Globus pallidus (tissue), 1 donor: ENCODE measurements around the gene MGMT.

Experiments
- DNase-seq: peaks from one replicate; pipeline ENCODE4 v3.0.0-alpha.2; 2015; ENCODE audit warnings: low spot score

Gene MGMT

DNA sequence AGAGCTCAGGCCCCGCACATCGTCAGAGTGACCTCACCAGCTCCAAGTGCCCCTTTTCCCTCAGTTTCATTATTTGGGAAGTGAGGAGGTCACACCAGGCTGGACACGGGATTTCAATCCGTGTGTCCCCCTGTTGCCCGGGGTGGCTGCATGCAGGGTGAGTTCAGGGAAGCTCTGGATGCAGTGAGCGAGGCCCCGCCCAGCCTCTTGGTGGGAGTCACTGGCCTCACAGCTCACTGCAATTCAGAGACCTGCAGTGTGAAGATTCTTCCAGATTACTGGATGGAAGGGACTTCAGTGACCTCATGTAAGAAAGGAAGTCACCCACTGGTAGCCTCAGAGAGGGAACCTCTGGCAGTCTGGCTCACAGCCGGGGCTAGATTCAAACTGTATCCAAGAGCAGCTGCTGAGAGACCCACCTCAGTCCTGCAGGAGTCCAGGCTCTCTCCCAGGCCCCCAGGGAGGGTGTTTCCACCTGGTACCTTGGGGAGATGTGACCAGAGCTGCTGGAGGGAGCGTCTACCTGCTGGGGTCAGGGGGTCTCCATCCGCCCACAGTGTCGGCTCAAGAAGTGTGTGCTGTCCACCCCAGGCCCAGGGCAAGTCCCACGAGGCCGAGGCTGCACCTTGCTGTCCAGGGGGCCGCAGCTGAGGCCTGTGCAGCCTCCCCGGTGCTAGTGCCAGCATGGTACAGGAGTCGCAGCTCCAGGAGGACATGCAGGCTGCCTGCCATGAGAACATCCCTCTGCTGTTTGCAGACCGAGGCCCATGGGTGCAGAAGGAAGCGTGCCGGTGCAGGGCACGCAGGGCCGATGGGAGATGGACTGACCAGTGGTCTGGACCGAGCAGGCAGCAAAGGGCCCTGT, 54.4 kb downstream of the MGMT start:
- DNase-seq, result no peak

GRCh38 chr10:129522041-129522585, 55.1 kb downstream of the MGMT start:
- DNase-seq, result no peak

- no peak for DNase-seq
Observed at GRCh38 chr10:129523031-129523722, 56.1 kb downstream of the MGMT start.

GRCh38 chr10:129523723-129524316, 56.8 kb downstream of the MGMT start:
- DNase-seq, result no peak

DNA sequence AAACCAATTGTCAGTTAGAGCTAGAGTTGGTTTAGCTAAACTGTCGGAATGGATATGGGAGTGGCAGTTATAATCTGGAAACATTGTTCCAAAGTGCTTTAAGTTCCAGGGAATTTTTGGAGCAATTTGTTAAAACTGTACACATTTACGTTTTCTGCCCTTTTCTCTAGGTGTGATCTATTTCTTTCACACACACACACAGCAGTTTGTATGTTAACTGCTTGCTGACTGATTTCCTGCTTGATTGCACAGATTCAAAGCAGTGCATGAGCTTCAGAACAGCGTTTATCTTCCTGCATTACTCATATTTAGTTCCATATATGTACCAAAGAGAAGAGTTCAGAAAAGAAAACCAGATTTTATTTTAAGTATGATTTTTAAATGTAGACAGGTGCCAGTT, 57.9 kb downstream of the MGMT start:
- DNase-seq, result no peak

GRCh38 chr10:129525401-129525801, 58.4 kb downstream of the MGMT start:
- no peak for DNase-seq

- DNase-seq, result no peak
Observed at GRCh38 chr10:129526943-129527342, 59.9 kb downstream of the MGMT start.

DNA sequence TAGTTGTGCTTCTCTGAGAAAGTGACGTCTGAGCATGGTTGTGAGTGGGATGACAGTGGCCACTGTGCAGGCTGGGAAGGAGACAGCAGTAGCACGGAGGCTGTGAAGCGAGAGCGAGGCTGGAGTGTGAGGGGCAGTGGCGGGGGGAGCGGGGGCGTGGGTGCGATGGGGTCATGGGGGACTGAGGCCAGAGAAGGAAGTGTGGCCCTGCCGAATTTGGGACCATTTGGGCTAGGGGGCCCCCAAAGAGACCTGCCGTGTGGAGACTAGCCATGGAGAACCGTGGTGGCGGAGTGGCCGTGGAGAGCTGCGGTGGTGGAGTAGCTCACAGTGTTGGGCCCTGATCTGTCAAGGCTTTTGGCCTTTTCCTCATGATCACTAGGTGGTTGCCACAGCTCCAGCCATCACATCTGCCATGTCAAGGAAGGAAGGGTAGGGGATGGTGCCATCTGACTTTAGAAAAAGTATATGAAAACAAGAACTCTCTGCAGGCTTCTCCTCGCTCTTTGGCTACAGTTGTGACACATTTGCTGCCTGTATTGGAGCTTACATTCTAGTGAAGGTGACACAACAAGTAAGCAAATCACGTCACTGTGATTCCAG, 61.4 kb downstream of the MGMT start:
- no peak for DNase-seq

GRCh38 chr10:129530581-129530980, 63.5 kb downstream of the MGMT start:
- no peak for DNase-seq

GRCh38 chr10:129531195-129531968, 64.3 kb downstream of the MGMT start:
- DNase-seq, result no peak

DNA sequence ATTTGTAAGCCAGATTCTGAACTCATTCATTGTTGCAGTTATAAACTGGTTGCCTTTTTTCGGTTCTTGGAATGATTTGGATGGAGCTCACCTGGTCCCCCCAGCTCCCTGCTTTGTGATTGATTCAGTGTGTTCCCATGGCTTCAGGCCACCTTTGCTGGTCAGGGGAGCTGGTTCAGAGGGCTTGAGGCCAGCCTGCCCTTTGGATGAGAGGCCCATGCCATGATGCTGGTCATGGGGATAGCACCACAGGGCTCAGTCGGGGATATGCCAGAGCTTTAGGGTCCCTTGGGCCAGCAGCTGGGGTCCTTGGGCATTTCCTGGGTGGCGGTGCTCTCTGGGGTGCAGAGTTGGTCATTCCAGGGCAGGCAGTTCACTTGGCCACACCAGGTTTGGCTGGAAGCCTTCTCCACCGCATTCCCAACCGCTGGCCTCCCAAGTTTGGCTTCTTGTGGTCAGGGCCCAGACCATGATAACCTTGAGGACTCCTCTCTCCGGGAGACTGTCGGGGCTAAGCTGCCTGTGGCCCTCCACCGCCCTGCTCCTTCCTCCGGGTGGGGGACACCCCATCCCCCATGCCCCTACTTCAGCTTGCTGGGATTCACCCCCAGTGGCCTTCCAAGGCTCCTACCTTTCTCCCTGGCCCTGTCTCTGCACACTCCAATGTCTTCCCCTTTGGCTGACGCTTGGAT, 65.1 kb downstream of the MGMT start:
- DNase-seq, result no peak

GRCh38 chr10:129532838-129533237, 65.8 kb downstream of the MGMT start:
- no peak for DNase-seq

DNA sequence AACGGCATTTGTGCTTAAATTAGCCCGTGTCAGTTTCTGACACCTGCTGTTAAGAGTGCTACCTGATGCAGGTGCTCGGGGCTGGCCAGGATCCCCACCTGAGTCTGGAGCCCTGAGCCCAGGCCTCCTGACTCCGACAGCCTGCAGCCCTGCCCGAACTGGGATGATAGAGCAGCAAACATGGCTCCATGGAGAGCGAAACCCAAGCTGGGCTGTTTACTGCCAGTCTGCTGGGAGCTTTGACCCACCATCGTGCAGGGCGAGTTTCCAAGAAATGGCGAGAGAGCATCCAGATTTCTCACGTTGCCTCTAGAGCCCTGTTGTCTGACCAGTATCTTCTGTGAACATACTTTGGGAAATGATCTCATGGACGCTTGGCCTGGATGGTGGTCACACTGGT, 66.2 kb downstream of the MGMT start:
- DNase-seq, result no peak

DNA sequence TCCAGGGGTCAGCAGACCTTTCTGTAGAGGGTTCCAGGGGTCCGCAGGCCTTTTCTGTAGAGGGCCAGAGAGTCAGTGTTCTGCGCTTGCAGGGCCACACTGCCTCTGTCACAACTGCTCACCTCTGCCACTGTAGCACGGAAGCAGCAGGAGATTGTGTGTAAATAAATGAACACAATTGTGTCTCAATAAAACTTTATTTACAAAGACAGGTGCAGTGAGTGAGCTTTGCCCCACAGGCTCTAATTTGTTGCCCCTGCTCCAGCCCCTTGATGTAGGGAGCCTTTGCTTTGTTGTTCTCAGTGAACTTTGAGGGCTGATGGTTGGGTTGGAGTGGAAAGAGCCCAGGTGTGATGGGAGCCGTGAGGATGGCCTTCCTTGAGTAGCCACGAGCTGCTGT, 67.8 kb downstream of the MGMT start:
- DNase-seq, result no peak

- DNase-seq, result no peak
Observed at GRCh38 chr10:129536336-129536735, 69.3 kb downstream of the MGMT start.

- DNase-seq, result no peak
Observed at GRCh38 chr10:129537151-129537550, 70.1 kb downstream of the MGMT start.

DNA sequence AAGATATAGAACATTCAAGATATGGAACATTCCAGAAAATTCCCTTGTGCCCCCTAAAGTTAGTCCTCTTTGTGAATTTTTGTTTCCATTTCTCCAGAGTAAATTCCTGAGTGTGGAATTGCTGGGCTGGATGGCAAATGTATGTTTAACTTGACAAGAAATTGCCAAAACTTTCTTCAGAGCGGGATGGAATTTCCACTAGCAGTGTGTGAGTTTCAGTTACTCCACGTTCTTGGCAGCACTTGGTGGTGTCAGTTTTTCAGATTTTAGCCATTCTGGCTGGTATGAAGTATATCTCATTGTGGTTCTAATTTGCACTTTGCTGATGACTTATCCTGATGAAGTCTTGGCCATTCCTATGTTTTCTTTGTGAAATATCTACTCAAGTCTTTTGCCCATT, 71.2 kb downstream of the MGMT start:
- no peak for DNase-seq

- no peak for DNase-seq
Observed at GRCh38 chr10:129541200-129541599, 74.2 kb downstream of the MGMT start.

GRCh38 chr10:129541748-129542487, 74.9 kb downstream of the MGMT start:
- DNase-seq, result no peak

DNA sequence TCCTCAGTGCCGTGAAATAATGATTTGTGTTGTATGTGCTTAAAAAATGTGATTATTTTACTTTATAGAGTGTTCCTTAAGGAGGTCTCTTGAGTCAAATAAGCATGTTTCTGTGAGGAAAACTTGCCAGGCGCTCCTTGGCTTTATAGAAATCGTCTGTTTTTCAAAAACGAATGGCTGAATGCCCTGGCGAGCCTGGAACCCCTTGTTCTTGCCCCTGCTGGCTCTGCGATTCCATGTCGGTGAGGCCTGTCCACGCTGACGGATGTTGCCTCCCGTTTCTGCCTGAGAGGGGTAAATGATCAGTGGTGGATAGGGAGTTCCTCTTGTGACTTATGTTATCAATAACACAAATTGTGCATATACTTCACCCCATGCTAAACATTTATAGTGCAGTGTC, 75.5 kb downstream of the MGMT start:
- DNase-seq, result no peak
